Loucy (cell line): ENCODE measurements around the gene KRT34.

Source experiments
- EZH2phosphoT487 ChIP-seq: fragments of 200-600 bp; IDR thresholded peaks from 2 replicates; pipeline ENCODE4 v1.6.1; 2018; ENCODE audit warnings: antibody characterized with exemption, mild to moderate bottlenecking, moderate library complexity, borderline replicate concordance
- TF ChIP-seq, protein P1 (sequence below): fragments of 200-600 bp; sonication (generic); conservative IDR thresholded peaks from 2 replicates; pipeline ENCODE4 v1.5.1; 2014; ENCODE audit warnings: mild to moderate bottlenecking, antibody characterized with exemption, low read length

DNA sequence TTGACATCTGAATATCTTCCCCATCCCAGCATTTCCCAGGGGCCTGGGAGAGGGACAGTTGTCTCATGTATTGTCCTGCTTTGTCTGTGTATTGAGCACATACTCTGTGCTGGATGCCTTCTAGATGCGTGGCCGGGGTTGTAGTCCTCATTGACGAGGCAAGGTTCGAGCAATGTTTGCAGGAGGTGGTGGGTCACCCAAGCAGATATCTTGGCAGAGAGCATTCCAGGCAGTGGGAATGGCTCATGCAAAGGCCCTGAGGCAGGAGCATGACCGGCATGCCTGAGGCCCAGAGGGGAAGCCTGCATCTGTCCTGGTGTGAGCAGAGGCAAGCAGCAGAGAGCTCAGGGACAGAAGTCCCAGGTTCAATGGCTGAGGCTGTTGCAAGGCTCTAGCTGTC, 49.0 kb downstream of the KRT34 start:
- TF ChIP-seq, protein P1, sequence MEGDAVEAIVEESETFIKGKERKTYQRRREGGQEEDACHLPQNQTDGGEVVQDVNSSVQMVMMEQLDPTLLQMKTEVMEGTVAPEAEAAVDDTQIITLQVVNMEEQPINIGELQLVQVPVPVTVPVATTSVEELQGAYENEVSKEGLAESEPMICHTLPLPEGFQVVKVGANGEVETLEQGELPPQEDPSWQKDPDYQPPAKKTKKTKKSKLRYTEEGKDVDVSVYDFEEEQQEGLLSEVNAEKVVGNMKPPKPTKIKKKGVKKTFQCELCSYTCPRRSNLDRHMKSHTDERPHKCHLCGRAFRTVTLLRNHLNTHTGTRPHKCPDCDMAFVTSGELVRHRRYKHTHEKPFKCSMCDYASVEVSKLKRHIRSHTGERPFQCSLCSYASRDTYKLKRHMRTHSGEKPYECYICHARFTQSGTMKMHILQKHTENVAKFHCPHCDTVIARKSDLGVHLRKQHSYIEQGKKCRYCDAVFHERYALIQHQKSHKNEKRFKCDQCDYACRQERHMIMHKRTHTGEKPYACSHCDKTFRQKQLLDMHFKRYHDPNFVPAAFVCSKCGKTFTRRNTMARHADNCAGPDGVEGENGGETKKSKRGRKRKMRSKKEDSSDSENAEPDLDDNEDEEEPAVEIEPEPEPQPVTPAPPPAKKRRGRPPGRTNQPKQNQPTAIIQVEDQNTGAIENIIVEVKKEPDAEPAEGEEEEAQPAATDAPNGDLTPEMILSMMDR, result no peak
- TF ChIP-seq EZH2phosphoT487, result no peak
